ENCODE results near the gene GIMAP7. TPM values are rescaled to one million over a fixed set of nuclear protein-coding genes. Genes with fewer than 3 reads are reported as not detected.

The GIMAP7 gene
- total RNA-seq, 4 donors from 2014 or later = 14.6 to 70.8 (median 28.8) TPM

DNA sequence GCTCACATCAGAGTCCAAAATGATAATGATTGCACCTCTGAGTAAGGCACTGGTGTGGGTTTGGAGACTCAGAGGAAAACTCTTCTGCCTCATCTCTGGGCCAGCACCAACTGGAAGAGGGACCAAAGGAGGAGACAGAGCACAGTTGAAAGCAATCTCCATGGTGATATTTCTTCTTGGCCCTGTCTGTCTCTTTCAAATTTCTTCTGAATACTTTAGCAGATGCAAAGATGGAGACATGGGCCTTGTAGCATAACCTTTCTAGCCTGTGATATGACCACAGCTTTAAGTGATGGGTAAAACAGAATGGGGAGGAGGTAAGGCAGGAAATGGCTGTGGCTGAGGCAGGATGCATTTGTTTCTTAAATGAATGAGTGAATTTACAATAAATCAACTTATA lies 12.2 kb upstream of the GIMAP7 start:
- no peaks in the 10 kb centered on the region for H3K36me3 ChIP-seq
- no peak overlapping the region for H3K4me3 ChIP-seq
- intact Hi-C loops (cut with DNase I; ENCODE audit: low total_unique reads) = no loop called here
- H3K9me3 ChIP-seq = no peaks in the 10 kb centered on the region
- no peaks in the 10 kb centered on the region for H3K27me3 ChIP-seq
- H3K4me1 ChIP-seq = no peaks in the 10 kb centered on the region
- DNase-seq = no peak
- no peak for TF ChIP-seq POLR2A (IDR thresholded peaks at IDR 0.05)
- TF ChIP-seq, protein P1, sequence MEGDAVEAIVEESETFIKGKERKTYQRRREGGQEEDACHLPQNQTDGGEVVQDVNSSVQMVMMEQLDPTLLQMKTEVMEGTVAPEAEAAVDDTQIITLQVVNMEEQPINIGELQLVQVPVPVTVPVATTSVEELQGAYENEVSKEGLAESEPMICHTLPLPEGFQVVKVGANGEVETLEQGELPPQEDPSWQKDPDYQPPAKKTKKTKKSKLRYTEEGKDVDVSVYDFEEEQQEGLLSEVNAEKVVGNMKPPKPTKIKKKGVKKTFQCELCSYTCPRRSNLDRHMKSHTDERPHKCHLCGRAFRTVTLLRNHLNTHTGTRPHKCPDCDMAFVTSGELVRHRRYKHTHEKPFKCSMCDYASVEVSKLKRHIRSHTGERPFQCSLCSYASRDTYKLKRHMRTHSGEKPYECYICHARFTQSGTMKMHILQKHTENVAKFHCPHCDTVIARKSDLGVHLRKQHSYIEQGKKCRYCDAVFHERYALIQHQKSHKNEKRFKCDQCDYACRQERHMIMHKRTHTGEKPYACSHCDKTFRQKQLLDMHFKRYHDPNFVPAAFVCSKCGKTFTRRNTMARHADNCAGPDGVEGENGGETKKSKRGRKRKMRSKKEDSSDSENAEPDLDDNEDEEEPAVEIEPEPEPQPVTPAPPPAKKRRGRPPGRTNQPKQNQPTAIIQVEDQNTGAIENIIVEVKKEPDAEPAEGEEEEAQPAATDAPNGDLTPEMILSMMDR (IDR thresholded peaks at IDR 0.05) = no peak
- H3K27ac ChIP-seq = no peak overlapping the region

DNA sequence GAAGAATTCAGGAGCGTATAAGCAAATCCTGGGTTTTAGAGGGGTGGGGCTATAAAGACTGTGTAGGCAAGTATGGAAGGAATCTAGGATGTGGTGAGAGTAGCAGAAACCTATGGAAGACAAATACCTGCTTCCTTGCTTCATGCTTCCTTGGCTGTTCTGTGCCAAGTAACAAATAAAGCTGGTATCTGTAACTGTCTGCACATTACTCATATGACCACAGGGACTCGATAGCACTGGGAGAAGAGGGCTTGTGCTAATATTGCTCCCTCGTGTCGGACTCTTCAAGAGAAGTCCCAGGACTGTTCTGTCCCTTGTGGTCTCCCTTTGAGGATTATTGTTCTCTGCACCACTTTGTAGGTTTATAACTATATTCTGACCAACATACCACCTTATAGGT lies 11.5 kb upstream of the GIMAP7 start:
- H3K27me3 ChIP-seq = no peaks in the 10 kb centered on the region
- no peak for DNase-seq
- intact Hi-C loops (cut with DNase I; ENCODE audit: low total_unique reads) = no loop called here
- H3K27ac ChIP-seq = no peak overlapping the region
- H3K9me3 ChIP-seq = no peaks in the 10 kb centered on the region
- H3K4me1 ChIP-seq = no peaks in the 10 kb centered on the region
- TF ChIP-seq, protein P1 (IDR thresholded peaks at IDR 0.05) = no peak
- H3K36me3 ChIP-seq = no peaks in the 10 kb centered on the region
- no peak overlapping the region for H3K4me3 ChIP-seq

DNA sequence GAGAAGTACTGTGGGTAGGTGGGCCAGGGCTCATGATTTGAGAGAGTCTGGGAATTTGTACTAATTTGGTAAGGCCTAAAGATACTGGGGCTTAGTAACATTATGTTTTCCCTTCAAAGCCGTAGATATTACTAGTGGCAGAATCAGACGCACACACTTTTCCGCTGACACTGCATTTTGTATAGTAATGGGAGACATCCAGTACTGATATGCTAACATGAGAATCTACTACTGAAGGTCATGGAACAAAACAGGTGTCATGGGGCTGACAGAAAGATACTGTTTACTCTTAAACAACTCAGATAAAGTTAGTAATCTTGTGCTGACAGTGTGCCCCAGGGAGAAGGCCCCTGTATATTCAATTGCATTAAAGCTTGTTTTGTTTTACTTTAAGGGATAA lies 11.1 kb upstream of the GIMAP7 start:
- no peak overlapping the region for H3K27ac ChIP-seq
- intact Hi-C loops (cut with DNase I; ENCODE audit: low total_unique reads) = no loop called here
- no peaks in the 10 kb centered on the region for H3K27me3 ChIP-seq
- no peak for DNase-seq
- H3K4me1 ChIP-seq = no peaks in the 10 kb centered on the region
- H3K4me3 ChIP-seq = no peak overlapping the region
- no peak for TF ChIP-seq POLR2A (IDR thresholded peaks at IDR 0.05)
- TF ChIP-seq, protein P1 (IDR thresholded peaks at IDR 0.05) = no peak
- H3K9me3 ChIP-seq = no peaks in the 10 kb centered on the region
- H3K36me3 ChIP-seq = no peaks in the 10 kb centered on the region

DNA sequence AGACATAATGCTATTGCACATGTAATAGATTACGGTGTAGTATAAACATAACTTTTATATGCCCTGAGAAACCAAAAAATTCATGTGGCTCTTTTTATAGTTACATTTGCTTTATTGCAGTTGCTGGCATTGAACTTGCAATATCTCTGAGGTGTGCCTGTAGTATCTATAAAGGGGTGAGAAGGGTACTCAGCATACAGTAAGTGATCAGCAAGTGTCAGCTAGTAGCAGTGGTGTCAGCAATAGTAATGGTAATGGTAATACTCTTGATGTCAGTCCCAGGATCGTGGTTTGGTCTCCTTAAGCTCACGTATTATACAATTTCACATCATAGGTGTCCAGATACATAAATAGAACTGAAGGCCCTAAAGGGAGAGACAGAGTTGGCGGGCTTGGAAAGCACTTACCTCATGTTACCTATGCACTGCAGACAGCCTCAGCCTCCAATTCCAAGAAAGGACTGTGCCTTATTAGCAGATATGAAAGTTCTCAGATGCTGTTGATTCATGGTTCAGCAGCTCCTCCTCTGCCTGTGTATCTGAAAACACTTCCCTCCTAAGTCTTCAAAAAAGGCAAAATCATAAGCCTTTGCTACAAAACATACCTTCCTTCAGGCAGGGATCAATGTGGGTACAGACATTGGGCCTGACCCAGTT lies 6.6 kb upstream of the GIMAP7 start:
- no peaks in the 10 kb centered on the region for H3K36me3 ChIP-seq
- no peak overlapping the region for H3K4me3 ChIP-seq
- intact Hi-C loops (cut with DNase I; ENCODE audit: low total_unique reads) = no loop called here
- H3K4me1 ChIP-seq = no peaks in the 10 kb centered on the region
- TF ChIP-seq, protein P1 (IDR thresholded peaks at IDR 0.05) = no peak
- TF ChIP-seq POLR2A (IDR thresholded peaks at IDR 0.05) = no peak
- no peak overlapping the region for H3K27ac ChIP-seq
- no peak for DNase-seq
- no peaks in the 10 kb centered on the region for H3K27me3 ChIP-seq
- no peaks in the 10 kb centered on the region for H3K9me3 ChIP-seq

DNA sequence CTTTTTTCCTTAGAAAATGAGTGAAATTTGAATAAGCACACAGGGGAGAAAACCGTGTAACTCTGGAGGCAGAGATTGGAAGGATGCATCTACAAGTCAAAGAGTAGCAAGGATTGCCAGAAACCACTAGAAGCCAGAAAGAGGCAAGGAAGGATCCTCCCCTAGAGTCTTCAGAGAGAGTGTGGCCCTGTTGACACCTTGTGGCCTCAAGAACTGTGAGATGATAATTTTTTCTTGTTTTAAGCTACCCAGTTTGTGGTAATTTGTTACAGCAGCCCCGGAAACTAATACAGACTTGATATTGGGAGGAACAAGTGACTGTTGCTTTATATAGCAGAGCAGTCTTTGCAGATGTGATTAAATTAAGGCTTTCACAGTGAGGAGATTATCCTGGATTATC lies 3.6 kb upstream of the GIMAP7 start:
- intact Hi-C loops (cut with DNase I; ENCODE audit: low total_unique reads) = no loop called here
- Histone ChIP-seq H3K36me3 (no peaks in the 10 kb centered on the region), H3K9me3 (no peaks in the 10 kb centered on the region), H3K4me1 (no peaks in the 10 kb centered on the region), H3K4me3 (no peak overlapping the region), H3K27me3 (no peaks in the 10 kb centered on the region), H3K27ac (no peak overlapping the region)
- TF ChIP-seq, protein P1 (IDR thresholded peaks at IDR 0.05) = no peak
- TF ChIP-seq POLR2A (IDR thresholded peaks at IDR 0.05) = no peak
- no peak for DNase-seq
